GM12872 (cell line): ENCODE data around the gene PRRG1.

ENCODE experiments used
- CTCF ChIP-seq: IDR thresholded peaks from 3 replicates; pipeline ENCODE4 v1.5.1; 2011; ENCODE audit warnings: low read depth, mild to moderate bottlenecking, low read length, moderate library complexity; ENCODE audit not compliant: insufficient read depth

The PRRG1 gene

GRCh38 chrX:37454537-37455285, 105.5 kb downstream of the PRRG1 start:
- TF ChIP-seq CTCF, result no peak

DNA sequence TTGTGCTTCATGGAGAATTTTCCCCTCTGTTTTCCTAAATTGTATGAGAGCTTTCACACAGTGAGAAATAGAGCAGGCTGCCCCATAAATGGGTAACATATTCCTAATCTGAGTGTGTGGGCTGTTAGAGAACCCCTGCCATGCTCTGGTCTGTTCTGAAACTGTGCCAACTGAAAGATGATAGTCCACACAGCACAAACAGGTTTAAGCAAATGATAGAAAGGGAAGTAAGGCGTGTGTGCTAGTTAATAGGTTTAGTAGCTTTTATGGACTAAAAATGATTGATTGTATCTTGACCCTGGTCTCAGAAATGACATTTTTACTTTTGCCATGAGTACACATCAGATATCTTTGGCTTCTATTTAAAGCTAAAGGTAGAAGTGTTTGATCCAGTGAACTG, 106.2 kb downstream of the PRRG1 start:
- TF ChIP-seq CTCF, result no peak

- no peak for TF ChIP-seq CTCF
These were observed 113.2 kb downstream of the PRRG1 start for GRCh38 chrX:37462346-37462745.

DNA sequence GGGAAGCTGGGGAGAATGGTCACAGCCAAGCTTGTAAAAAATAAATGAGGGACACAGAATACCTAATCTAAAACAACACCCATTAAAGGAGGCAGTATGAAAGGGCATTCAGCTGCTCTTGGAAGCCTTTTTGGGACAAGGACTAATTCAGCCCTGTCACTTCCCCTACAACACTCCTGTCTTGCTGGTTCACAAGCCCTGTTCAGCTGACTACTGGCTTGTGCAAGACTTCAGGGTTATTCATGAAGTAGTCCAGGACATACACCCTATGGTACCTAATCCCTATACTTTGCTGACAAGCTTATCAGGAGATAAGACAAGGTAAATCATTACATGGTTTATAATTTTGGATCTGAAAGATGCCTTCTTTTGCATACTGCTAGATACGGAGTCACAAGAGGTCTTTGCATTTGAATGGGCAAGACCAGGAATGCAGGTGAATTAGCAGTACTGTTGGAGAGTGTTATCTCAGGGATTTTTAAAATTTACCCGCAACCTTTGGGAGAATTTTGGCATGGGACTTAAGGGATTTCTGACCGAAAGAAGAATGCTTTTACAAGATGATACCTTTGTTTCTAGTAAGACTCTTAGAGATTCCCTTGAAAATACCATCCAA, 119.1 kb downstream of the PRRG1 start:
- TF ChIP-seq CTCF, result no peak

- TF ChIP-seq CTCF, result no peak
These were observed 121.5 kb downstream of the PRRG1 start for GRCh38 chrX:37470711-37471110.

DNA sequence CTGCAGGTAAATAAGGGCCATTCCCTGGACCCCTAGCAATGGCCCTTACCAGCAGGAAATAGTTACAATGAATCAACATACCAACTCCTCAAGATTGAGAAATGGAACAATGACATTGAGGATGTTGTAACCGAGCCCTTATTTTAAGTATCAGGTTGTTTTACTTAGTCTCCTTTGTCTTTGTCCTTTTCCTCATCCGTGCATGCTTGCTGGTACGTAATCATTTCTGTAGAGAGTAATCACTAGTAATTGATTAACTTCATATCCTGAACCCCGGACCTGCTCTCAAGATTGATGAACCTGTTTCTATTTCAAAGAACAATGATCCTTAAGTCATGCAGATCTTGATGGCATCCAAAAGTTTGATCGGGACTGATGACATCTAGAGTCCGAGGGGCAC, 123.7 kb downstream of the PRRG1 start:
- no peak for TF ChIP-seq CTCF

GRCh38 chrX:37474478-37474877, 125.3 kb downstream of the PRRG1 start:
- TF ChIP-seq CTCF, result no peak
